K562 (cell line): ENCODE measurements around the gene TXNL1. TPM values are rescaled to one million over a fixed set of nuclear protein-coding genes. Genes with fewer than 3 reads are reported as not detected.

ENCODE experiments used
- CBX8 ChIP-seq: fragments of 200-600 bp; sonication (generic); IDR thresholded peaks from 2 replicates; pipeline ENCODE4 v1.6.1; 2012; ENCODE audit warnings: borderline replicate concordance, mixed run types, low read depth, mild to moderate bottlenecking, moderate library complexity, mixed read lengths, low read length, control low read depth, inconsistent platforms; ENCODE audit not compliant: poor library complexity, severe bottlenecking; ENCODE audit errors: extremely low read depth
- DDX20 ChIP-seq: fragments of 450-650 bp; IDR thresholded peaks from 2 replicates; pipeline ENCODE4 v1.6.1; 2016; ENCODE audit warnings: missing genetic modification characterization, low read depth, mild to moderate bottlenecking, missing compliant biosample characterization, moderate library complexity
- JUND ChIP-seq, 2 experiments: IDR thresholded peaks; 2 replicates in 1 of 2; 3 replicates in 1 of 2; pipeline ENCODE4 v1.6.1; 2011; ENCODE audit warnings: borderline replicate concordance in 2 of 2, low read depth in 2 of 2, low read length in 2 of 2, improper control_type of control experiment in 1 of 2, missing biosample characterization in 1 of 2, missing genetic modification characterization in 1 of 2, missing genetic modification reagents in 1 of 2
- MLX ChIP-seq, 2 experiments: fragments of 450-650 bp in 1 of 2; sonication (generic) in 1 of 2; formaldehyde crosslinking; conservative IDR thresholded peaks; 2 replicates each; pipeline versions ENCODE4 v1.4.0 to v1.8.1; 2020 to 2022; ENCODE audit warnings: mild to moderate bottlenecking in 1 of 2, missing genetic modification reagents in 1 of 2
- NR0B1 ChIP-seq: fragments of 450-650 bp; IDR thresholded peaks from one replicate; pipeline ENCODE4 v1.6.1; 2018; ENCODE audit warnings: mild to moderate bottlenecking, moderate library complexity; ENCODE audit not compliant: partially characterized antibody
- POLR2AphosphoS2 ChIP-seq: IDR thresholded peaks from 2 replicates; pipeline ENCODE4 v1.6.1; 2012; ENCODE audit warnings: low read length, improper control_type of control experiment
- POLR2H ChIP-seq: IDR thresholded peaks from 2 replicates; pipeline ENCODE4 v1.6.1; 2016; ENCODE audit warnings: missing genetic modification characterization, low read depth, mild to moderate bottlenecking, control low read depth, missing compliant biosample characterization, moderate library complexity
- SNAPC5 ChIP-seq: fragments of 250-450 bp; sonication (Bioruptor Pico); IDR thresholded peaks from 2 replicates; pipeline ENCODE4 v1.8.0; 2021; ENCODE audit warnings: moderate library complexity, mild to moderate bottlenecking, inconsistent platforms
- TRIM24 ChIP-seq, 2 experiments: fragments of 450-650 bp; IDR thresholded peaks; 2 replicates each; pipeline ENCODE4 v1.6.1; 2016
- TRIM28 ChIP-seq: fragments of 450-650 bp; IDR thresholded peaks from 2 replicates; pipeline ENCODE4 v1.6.1; 2017
- ZNF668 ChIP-seq: fragments of 250-450 bp; sonication (Bioruptor Pico); IDR thresholded peaks from 2 replicates; pipeline ENCODE4 v1.8.0; 2022; ENCODE audit warnings: mild to moderate bottlenecking, inconsistent platforms
- ZNF76 ChIP-seq: fragments of 250-450 bp; sonication (Bioruptor Pico); IDR thresholded peaks from 2 replicates; pipeline ENCODE4 v1.4.0; 2020; ENCODE audit warnings: mild to moderate bottlenecking, moderate library complexity, borderline replicate concordance
- ZNF780A ChIP-seq: fragments of 250-450 bp; sonication (Bioruptor Pico); IDR thresholded peaks from 2 replicates; pipeline ENCODE4 v1.5.0; 2021; ENCODE audit warnings: mild to moderate bottlenecking
- polyA plus RNA-seq, 8 experiments: library from polyadenylated mRNA; depleted of rRNA in 4 of 8; stranded (reverse) in 5 of 8; unstranded in 3 of 8; fragments of >200 nt; fragmentation: Nextera tagmentation in 2 of 8; fragmentation: Illumina TruSeq in 1 of 8; extraction: Ambion mirVana in 2 of 8; extraction: Trizol in 1 of 8; gene quantifications; 2 replicates each; pipeline versions ENCODE4 v1.2.1 to v1.2.3, GENCODE V29; 2011 to 2014; ENCODE audit warnings: inconsistent platforms in 1 of 8, missing spikeins in 1 of 8
- total RNA-seq, 7 experiments: library from RNA; depleted of rRNA in 6 of 7; stranded (reverse); fragments of >200 nt in 6 of 7; fragmentation: Illumina TruSeq in 2 of 7; extraction: Trizol in 2 of 7; gene quantifications; 2 replicates each; pipeline versions ENCODE4 v1.2.1 to v1.2.3, GENCODE V29; 2011 to 2021; ENCODE audit warnings: low replicate concordance in 1 of 7
- TF ChIP-seq, protein P1 (sequence below): fragments of 250-450 bp; sonication (Bioruptor Pico); IDR thresholded peaks from 2 replicates; pipeline ENCODE4 v1.5.0; 2020; ENCODE audit warnings: mild to moderate bottlenecking, borderline replicate concordance
- TF ChIP-seq, protein P2 (sequence below): fragments of 250-450 bp; sonication (Bioruptor Pico); IDR thresholded peaks from 2 replicates; pipeline ENCODE4 v1.5.0; 2020; ENCODE audit warnings: mild to moderate bottlenecking
- TF ChIP-seq, protein P3 (sequence below): sonication (generic); formaldehyde crosslinking; IDR thresholded peaks from 2 replicates; pipeline ENCODE4 v1.8.1; 2023; ENCODE audit warnings: mild to moderate bottlenecking, missing genetic modification reagents
- TF ChIP-seq, protein P4 (sequence below): fragments of 450-650 bp; IDR thresholded peaks from 2 replicates; pipeline ENCODE4 v1.6.1; 2016; ENCODE audit warnings: missing biosample characterization, missing genetic modification characterization

TXNL1 gene
- total and polyA plus RNA-seq, 9 of the 15 experiments (the other 6 are each of a cell fraction or from before 2014, with no cell fraction given), result 45.4 to 103 (median 65.7) TPM

GRCh38 chr18:56638232-56639103 lies at the start of gene TXNL1 (continued):
- TF ChIP-seq, protein P1, sequence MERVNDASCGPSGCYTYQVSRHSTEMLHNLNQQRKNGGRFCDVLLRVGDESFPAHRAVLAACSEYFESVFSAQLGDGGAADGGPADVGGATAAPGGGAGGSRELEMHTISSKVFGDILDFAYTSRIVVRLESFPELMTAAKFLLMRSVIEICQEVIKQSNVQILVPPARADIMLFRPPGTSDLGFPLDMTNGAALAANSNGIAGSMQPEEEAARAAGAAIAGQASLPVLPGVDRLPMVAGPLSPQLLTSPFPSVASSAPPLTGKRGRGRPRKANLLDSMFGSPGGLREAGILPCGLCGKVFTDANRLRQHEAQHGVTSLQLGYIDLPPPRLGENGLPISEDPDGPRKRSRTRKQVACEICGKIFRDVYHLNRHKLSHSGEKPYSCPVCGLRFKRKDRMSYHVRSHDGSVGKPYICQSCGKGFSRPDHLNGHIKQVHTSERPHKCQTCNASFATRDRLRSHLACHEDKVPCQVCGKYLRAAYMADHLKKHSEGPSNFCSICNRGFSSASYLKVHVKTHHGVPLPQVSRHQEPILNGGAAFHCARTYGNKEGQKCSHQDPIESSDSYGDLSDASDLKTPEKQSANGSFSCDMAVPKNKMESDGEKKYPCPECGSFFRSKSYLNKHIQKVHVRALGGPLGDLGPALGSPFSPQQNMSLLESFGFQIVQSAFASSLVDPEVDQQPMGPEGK (CRISPR knock-in tag), result no peak
- TF ChIP-seq SNAPC5, result no peak
- TF ChIP-seq ZNF780A, result no peak
- TF ChIP-seq CBX8, result no peak
- TF ChIP-seq NR0B1, result no peak
- TF ChIP-seq, protein P2, sequence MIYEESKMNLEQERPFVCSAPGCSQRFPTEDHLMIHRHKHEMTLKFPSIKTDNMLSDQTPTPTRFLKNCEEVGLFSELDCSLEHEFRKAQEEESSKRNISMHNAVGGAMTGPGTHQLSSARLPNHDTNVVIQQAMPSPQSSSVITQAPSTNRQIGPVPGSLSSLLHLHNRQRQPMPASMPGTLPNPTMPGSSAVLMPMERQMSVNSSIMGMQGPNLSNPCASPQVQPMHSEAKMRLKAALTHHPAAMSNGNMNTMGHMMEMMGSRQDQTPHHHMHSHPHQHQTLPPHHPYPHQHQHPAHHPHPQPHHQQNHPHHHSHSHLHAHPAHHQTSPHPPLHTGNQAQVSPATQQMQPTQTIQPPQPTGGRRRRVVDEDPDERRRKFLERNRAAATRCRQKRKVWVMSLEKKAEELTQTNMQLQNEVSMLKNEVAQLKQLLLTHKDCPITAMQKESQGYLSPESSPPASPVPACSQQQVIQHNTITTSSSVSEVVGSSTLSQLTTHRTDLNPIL (CRISPR knock-in tag), result no peak
- TF ChIP-seq POLR2H (tag), result peak; percentile 70; the same call in 1 of the 2 replicates
- no peak for TF ChIP-seq ZNF668 (CRISPR knock-in tag)
- TF ChIP-seq ZNF76, result no peak
- TF ChIP-seq, protein P3, sequence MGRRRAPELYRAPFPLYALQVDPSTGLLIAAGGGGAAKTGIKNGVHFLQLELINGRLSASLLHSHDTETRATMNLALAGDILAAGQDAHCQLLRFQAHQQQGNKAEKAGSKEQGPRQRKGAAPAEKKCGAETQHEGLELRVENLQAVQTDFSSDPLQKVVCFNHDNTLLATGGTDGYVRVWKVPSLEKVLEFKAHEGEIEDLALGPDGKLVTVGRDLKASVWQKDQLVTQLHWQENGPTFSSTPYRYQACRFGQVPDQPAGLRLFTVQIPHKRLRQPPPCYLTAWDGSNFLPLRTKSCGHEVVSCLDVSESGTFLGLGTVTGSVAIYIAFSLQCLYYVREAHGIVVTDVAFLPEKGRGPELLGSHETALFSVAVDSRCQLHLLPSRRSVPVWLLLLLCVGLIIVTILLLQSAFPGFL (CRISPR knock-in tag), result no peak
- TF ChIP-seq, protein P4, sequence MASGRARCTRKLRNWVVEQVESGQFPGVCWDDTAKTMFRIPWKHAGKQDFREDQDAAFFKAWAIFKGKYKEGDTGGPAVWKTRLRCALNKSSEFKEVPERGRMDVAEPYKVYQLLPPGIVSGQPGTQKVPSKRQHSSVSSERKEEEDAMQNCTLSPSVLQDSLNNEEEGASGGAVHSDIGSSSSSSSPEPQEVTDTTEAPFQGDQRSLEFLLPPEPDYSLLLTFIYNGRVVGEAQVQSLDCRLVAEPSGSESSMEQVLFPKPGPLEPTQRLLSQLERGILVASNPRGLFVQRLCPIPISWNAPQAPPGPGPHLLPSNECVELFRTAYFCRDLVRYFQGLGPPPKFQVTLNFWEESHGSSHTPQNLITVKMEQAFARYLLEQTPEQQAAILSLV (tag), result no peak
- TF ChIP-seq MLX (CRISPR knock-in tag; conservative IDR thresholded peaks at IDR 0.05), result no peak
- TF ChIP-seq TRIM24 (IDR thresholded peaks at IDR 0.05), result peak in 1 of 2 experiments; percentile 49; a peak in 1 of 4 replicates
- TF ChIP-seq DDX20 (tag), result no peak
- TF ChIP-seq POLR2AphosphoS2, result no peak
- TF ChIP-seq TRIM28, result no peak
- TF ChIP-seq JUND (IDR thresholded peaks at IDR 0.05; ENCODE audit: borderline replicate concordance, low read depth, low read length), result peak; percentile 85
- peak; percentile 73; the same call in 2 of the 3 replicates for TF ChIP-seq JUND (tag; IDR thresholded peaks at IDR 0.05; ENCODE audit: borderline replicate concordance, low read depth, low read length)
